Heart left ventricle (tissue), 16 donors: Measurements from ENCODE around the gene PIGM. TPM values are rescaled to one million over a fixed set of nuclear protein-coding genes. Genes with fewer than 3 reads are reported as not detected.

Experiments
- ATAC-seq, 4 donors: fragments of 200-7000 bp; cut with Tn5 transposase; one replicate each; pipeline ENCODE4 v1.9.1; 2020 to 2022; ENCODE audit warnings: moderate library complexity in 4 of 4, mild to moderate bottlenecking in 3 of 4, moderate number of reproducible peaks in 1 of 4
- DNase-seq, 5 donors: peaks; one replicate each; pipeline ENCODE4 v3.0.0-alpha.2; 2020
- H3K27ac ChIP-seq, 12 donors: fragments of 200-600 bp; sonication (generic) in 4 of 12; one replicate each; pipeline versions ENCODE4 v1.5.0 to v1.8.0; 2016 to 2022; ENCODE audit warnings: mild to moderate bottlenecking in 2 of 12
- H3K27me3 ChIP-seq, 9 donors: fragments of 200-600 bp; sonication (generic) in 2 of 9; one replicate each; pipeline versions ENCODE4 v1.5.1 to v1.8.0; 2016 to 2022; ENCODE audit warnings: mild to moderate bottlenecking in 3 of 9
- H3K36me3 ChIP-seq, 9 donors: fragments of 200-600 bp; sonication (generic) in 2 of 9; one replicate each; pipeline versions ENCODE4 v1.5.0 to v1.8.0; 2018 to 2022; ENCODE audit warnings: mild to moderate bottlenecking in 2 of 9
- H3K4me1 ChIP-seq, 12 donors: fragments of 200-600 bp; sonication (generic) in 4 of 12; one replicate each; pipeline versions ENCODE4 v1.5.0 to v1.8.0; 2016 to 2022; ENCODE audit warnings: mild to moderate bottlenecking in 3 of 12
- H3K4me3 ChIP-seq, 12 donors: fragments of 200-600 bp; sonication (generic) in 4 of 12; one replicate each; pipeline versions ENCODE4 v1.5.0 to v1.8.0; 2017 to 2022; ENCODE audit warnings: mild to moderate bottlenecking in 9 of 12, moderate library complexity in 4 of 12
- H3K9me3 ChIP-seq, 12 donors: fragments of 200-600 bp; sonication (generic) in 4 of 12; one replicate each; pipeline versions ENCODE4 v1.5.0 to v1.8.0; 2016 to 2022; ENCODE audit warnings: mild to moderate bottlenecking in 1 of 12
- CTCF ChIP-seq, 12 donors: fragments of 200-600 bp; sonication (generic) in 4 of 12; IDR thresholded peaks; one replicate each; pipeline versions ENCODE4 v1.5.0 to v1.8.0; 2018 to 2022; ENCODE audit warnings: antibody characterized with exemption in 12 of 12, mild to moderate bottlenecking in 5 of 12
- POLR2A ChIP-seq, 2 donors: fragments of 450-650 bp; IDR thresholded peaks; one replicate each; pipeline ENCODE4 v1.6.1; 2017; ENCODE audit warnings: antibody characterized with exemption in 2 of 2, mild to moderate bottlenecking in 2 of 2, moderate library complexity in 2 of 2
- WGBS, 4 donors: extraction: QIAGEN DNeasy Blood & Tissue Kit in 2 of 4; methylation state at CpG; one replicate each; pipeline versions ENCODE4 v1.1.5 to v1.1.7; 2013 to 2018; 5-methylcytosine and 5-hydroxymethylcytosine counted together
- intact Hi-C, 10 donors: fragments of 100-400 bp; cut with DNase I; formaldehyde crosslinking; loops; one replicate each; pipeline versions ENCODE4 v1.11.1 to v1.14.2; 2022
- polyA plus RNA-seq, 2 donors: library from polyadenylated mRNA; stranded (reverse); fragments of 200-250 nt; gene quantifications; one replicate each; pipeline ENCODE4 v1.2.3, GENCODE V29; 2013
- total RNA-seq, 9 donors: library from RNA; depleted of rRNA in 2 of 9; stranded (reverse); fragments of >200 nt in 2 of 9; fragmentation: NEBNext Ultra II Directional in 3 of 9; extraction: Animal tissue kit (Norgen Biotek cat#: 25700) in 3 of 9; gene quantifications; one replicate each; pipeline versions ENCODE4 v1.1.0 to v1.2.4, GENCODE V29; 2016 to 2023
- donor health status: ischemic (EF 13 %, LVEDD 7.1; RV severe dilation, severe dysfunction).
- donor health status: healthy with polysubstance abuse.
- donor health status: DM: no; HTN: yes; CAD: no.
- donor health status: DM: no; HTN: no; CAD: no.
- donor health status: ischemic (EF 25% LVEDD 6.9; RV normal size, moderate dysfunction).
- donor health status: ischemic (EF 25% LVEDD 5.7; RV mildly dilated, moderate dysfunction).
- donor health status: healthy.
- donor health status: DM: yes; HTN: yes; CAD: no.
- donor health status: ischemic (EF 35%, LVEDD 5.7; RV mildly dilated, moderate dysfunction).
- donor health status: nonischemic (EF 11% LVEDD 7.7; RV severe dilation, severe dysfunction).
- donor health status: DM: yes; HTN: yes; CAD: no.
- donor health status: PGD.
- donor health status: ischemic (EF 29% LVEDD 5.4; RV normal size, mild dysfunction).
- donor health status: nonischemic (EF 23%, LVEDD 6.1; RV moderate dilation, normal function).

Gene PIGM
- total and polyA plus RNA-seq, 11 donors, result 1.6 to 4.1 (median 2.3) TPM

GRCh38 chr1:160022330-160023310, 9.2 kb downstream of the PIGM start:
- Histone ChIP-seq H3K4me3 (no peak overlapping the region), H3K4me1 (peaks cover 0 to 22% (median 16%) of the 10 kb centered on the region in 12 donors), H3K27me3 (no peaks in the 10 kb centered on the region), H3K27ac (no peak overlapping the region), H3K36me3 (peaks cover 0 to 9% (median 0%) of the 10 kb centered on the region in 9 donors), H3K9me3 (no peaks in the 10 kb centered on the region)
- TF ChIP-seq POLR2A (IDR thresholded peaks at IDR 0.05), result no peak
- no peak for TF ChIP-seq CTCF (IDR thresholded peaks at IDR 0.05)
- WGBS, 4 donors, result 55 to 69% (median 59%) methylated on average over 6 of the region's 6 CpGs
- no peak for DNase-seq
- intact Hi-C loops, result no loop called here
- ATAC-seq, result no peak

- peaks cover 0 to 22% (median 16%) of the 10 kb centered on the region in 12 donors for H3K4me1 ChIP-seq
- H3K9me3 ChIP-seq, result no peaks in the 10 kb centered on the region
- H3K27me3 ChIP-seq, result no peaks in the 10 kb centered on the region
- WGBS, 4 donors, result 75 to 84% (median 80%) methylated on average over 5 of the region's 5 CpGs
- intact Hi-C loops, result no loop called here
- H3K4me3 ChIP-seq, result no peak overlapping the region
- no peak overlapping the region for H3K27ac ChIP-seq
- ATAC-seq (no peak), DNase-seq (no peak)
- H3K36me3 ChIP-seq, result peaks cover 0 to under 1% (median 0%) of the 10 kb centered on the region in 9 donors
- TF ChIP-seq CTCF (IDR thresholded peaks at IDR 0.05) (no peak), POLR2A (IDR thresholded peaks at IDR 0.05) (no peak)
These were observed 10.3 kb downstream of the PIGM start for GRCh38 chr1:160021376-160022074.

- Histone ChIP-seq H3K27ac (no peak overlapping the region), H3K27me3 (no peaks in the 10 kb centered on the region), H3K4me1 (peaks cover 0 to 20% (median 14%) of the 10 kb centered on the region in 12 donors), H3K9me3 (no peaks in the 10 kb centered on the region), H3K4me3 (no peak overlapping the region), H3K36me3 (no peaks in the 10 kb centered on the region)
- WGBS, 4 donors, result 79 to 94% (median 91%) methylated on average over 5 of the region's 5 CpGs
- intact Hi-C loops, result no loop called here
- no peak for TF ChIP-seq POLR2A (IDR thresholded peaks at IDR 0.05)
- no peak for TF ChIP-seq CTCF (IDR thresholded peaks at IDR 0.05)
- no peak for DNase-seq
- no peak for ATAC-seq
These were observed 11.6 kb downstream of the PIGM start for GRCh38 chr1:160020196-160020595.

- Histone ChIP-seq H3K9me3 (no peaks in the 10 kb centered on the region), H3K27ac (no peak overlapping the region), H3K27me3 (peaks cover 0 to 2% (median 0%) of the 10 kb centered on the region in 9 donors), H3K4me3 (no peak overlapping the region), H3K4me1 (peaks cover 0 to 9% (median 4%) of the 10 kb centered on the region in 12 donors), H3K36me3 (no peaks in the 10 kb centered on the region)
- TF ChIP-seq CTCF (IDR thresholded peaks at IDR 0.05) (no peak), POLR2A (IDR thresholded peaks at IDR 0.05) (no peak)
- DNase-seq (no peak), ATAC-seq (no peak)
- 92 to 100% (median 93%) methylated on average over 1 of the region's 1 CpG for WGBS, 4 donors
- intact Hi-C loops, result no loop called here
These were observed 12.9 kb downstream of the PIGM start for GRCh38 chr1:160018900-160019299.
